EH (cell line): ENCODE data around the gene KIF17.
"Not testable (repeated sequence)": the region's sequence is repeated elsewhere in the genome, so short reads cannot be mapped to it uniquely, and the experiment has no call there.

ENCODE experiments used
- DNase-seq: peaks from one replicate; pipeline ENCODE4 v3.0.0-alpha.2; 2015; ENCODE audit warnings: low read depth

KIF17 gene

DNA sequence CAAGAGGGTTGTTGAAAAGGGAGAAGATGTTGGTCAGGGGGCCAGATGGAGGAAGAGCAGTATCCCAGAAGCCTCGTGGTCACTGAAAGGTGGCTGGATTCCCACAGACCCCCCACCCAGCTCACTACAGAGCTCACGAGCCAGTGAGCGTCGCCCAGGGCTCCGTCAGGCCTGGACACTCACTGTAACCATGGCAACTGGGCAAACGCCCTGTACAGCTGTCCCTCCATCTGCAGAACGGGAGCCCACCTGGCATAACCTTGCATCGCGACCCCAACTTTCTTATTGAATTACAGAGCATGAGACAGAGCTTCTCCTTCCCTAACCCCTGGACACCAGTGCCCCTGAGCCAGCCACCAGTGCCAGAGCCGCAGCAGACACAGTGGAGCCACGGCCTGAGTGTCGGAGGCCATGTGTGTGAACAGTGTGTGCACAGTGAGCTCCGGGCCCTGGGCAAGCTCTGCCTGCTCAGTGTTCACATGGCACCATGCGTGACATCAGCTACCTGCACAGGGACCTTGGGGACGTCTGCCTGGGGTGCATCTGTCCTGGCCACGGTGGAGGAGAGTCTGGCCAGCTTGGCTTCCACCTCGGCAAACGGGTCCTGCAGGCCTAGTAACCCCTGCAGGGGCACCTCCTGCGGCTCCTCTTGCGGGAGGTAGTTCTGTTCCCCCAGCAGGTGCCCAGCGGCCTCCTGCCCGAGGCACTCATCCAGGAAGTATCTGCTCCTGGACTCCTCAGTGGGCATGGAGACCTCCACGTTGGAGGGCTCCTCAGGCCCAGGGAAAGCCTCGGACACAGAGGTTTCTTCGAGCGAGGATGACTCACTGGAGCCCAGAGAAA lies 30.7 kb downstream of the KIF17 start:
- no peak for DNase-seq

- no peak for DNase-seq
Measured at GRCh38 chr1:20685741-20686140, 32.1 kb downstream of the KIF17 start.

DNA sequence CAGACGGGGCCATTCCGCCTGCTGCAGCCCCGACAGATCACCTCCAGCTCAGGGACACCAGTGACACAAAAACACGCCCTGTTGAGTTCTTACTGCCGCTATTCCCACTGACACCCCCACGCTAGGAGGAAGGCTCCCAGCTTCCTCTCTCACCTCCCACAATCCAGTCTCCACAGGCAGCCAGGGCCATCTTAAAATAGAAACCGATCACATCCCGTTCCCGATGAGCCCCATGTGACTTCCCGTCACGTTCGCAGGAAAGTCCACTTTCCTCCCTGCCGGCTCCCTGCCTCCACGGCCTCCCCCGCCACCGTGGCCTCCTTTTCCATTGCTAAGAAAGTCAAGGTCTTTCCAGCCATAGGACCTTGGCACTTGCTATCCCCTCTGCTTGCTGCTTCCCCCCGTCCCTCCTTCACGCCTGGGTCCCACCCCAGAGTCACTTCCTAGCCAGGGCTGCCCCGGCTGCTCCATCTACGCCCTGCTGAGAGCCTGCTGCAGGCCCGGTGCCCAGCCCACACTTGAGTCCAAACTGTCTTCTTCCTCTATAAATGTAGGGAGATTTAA lies 32.6 kb downstream of the KIF17 start:
- DNase-seq: no peak

- no peak for DNase-seq
Measured at GRCh38 chr1:20684651-20685050, 33.2 kb downstream of the KIF17 start.

GRCh38 chr1:20684050-20684620 lies 33.7 kb downstream of the KIF17 start:
- no peak for DNase-seq

GRCh38 chr1:20683614-20684013 lies 34.2 kb downstream of the KIF17 start:
- no peak for DNase-seq

GRCh38 chr1:20682571-20683236 lies 35.1 kb downstream of the KIF17 start:
- DNase-seq: no peak

GRCh38 chr1:20681999-20682398 lies 35.8 kb downstream of the KIF17 start:
- DNase-seq: no peak

- no peak for DNase-seq
Measured at GRCh38 chr1:20680269-20680668, 37.5 kb downstream of the KIF17 start.

GRCh38 chr1:20678599-20678998 lies 39.2 kb downstream of the KIF17 start:
- DNase-seq: no peak

DNA sequence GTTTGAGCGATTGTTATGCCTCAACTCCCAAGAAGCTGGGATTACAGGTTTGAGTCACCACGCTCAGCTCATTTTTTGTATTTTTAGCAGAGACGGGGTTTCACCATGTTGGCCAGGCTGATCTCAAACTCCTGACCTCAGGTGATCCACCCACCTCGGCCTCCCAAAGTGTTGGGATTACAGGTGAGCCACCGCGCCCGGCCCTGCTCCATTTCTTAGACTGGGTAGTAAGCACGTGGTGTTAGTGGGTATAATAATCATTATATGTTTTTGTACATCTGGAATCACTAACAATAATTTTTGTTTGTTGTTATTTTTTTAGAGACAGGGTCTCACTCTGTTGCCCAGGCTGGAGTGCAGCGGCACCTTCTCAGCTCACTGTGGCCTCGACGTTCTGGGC lies 44.2 kb downstream of the KIF17 start:
- not testable (repeated sequence) for DNase-seq

- no peak for DNase-seq
Measured at GRCh38 chr1:20672265-20672632, 45.6 kb downstream of the KIF17 start.

GRCh38 chr1:20670936-20671335 lies 46.9 kb downstream of the KIF17 start:
- no peak for DNase-seq

DNA sequence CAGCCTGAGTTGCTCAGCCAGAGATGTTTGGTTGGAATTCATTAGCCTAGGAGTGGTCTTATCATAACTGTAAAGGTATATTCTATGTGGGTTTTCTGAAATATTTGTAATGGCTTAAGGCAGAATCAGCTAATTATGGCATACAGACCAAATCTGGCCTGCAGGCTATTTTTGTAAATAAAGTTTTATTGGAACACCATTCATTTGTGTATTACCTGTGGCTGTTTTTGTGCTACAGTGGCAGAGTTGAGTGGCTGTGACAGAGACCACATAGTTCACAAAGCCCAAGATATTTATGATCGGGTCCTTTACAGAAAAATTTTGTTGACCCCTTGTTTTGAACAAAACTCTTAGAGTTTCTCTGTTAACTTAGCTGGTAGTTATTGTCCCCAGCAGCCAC lies 49.2 kb downstream of the KIF17 start:
- no peak for DNase-seq

DNA sequence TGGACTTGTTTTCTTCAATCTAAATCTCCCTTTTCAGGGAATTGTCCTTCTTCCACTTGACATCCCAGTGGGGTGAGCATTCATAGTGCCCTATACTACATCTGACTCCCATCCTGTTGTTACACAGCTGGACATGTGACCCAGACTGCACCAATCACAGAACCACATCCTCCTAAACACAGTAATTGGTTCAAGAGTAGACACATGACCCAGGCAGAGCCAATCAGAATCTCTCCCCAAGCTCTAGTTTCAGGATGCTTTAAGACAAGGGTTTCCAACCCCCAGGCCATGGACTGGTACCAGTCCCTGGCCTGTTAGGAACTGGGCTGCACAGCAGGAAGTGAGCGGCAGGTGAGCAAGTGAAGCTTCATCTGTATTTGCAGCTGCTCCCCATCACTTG lies 51.0 kb downstream of the KIF17 start:
- peak; percentile 44 for DNase-seq

- no peak for DNase-seq
Measured at GRCh38 chr1:20666146-20666545, 51.7 kb downstream of the KIF17 start.

DNA sequence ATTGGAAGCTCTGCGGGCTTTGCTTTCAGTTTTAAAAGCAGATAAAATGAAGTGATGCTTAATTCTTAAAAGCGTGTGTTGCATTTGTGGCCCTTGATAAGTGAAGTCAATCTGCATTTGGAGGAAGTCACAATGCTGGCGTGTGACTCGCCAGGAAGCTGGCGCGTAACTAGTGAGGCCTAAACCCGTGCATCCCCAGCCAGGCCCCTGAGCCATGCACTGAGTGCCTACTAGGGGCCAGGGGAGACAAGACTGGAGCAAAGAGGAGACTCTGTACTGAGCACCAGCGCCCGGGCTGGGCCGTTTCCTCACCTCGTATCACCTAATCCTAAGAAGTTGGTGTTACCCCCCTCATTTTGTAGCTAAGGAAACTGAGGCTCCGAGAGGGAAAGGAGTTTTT lies 52.1 kb downstream of the KIF17 start:
- DNase-seq: no peak

- no peak for DNase-seq
Measured at GRCh38 chr1:20663969-20664715, 53.7 kb downstream of the KIF17 start.

GRCh38 chr1:20663365-20663764 lies 54.4 kb downstream of the KIF17 start:
- DNase-seq: no peak

- no peak for DNase-seq
Measured at GRCh38 chr1:20662110-20662475, 55.7 kb downstream of the KIF17 start.

GRCh38 chr1:20661207-20662109 lies 56.3 kb downstream of the KIF17 start, which contains the start of gene DDOST:
DDOST (minus strand) TSS chr1:20661369; CDS start chr1:20661350, 19 bp downstream.
- peak; percentile 99 for DNase-seq
